B cell (primary cell): ENCODE data around the gene CD8A. TPM values are rescaled to one million over a fixed set of nuclear protein-coding genes. Genes with fewer than 3 reads are reported as not detected.
A peak's percentile ranks its signal among the peaks of the same experiment; 100 is the strongest.

ENCODE experiments used
- ATAC-seq: fragments of 200-7000 bp; cut with Tn5 transposase; one replicate; pipeline ENCODE4 v1.10.0; 2021; ENCODE audit warnings: low read depth, mild to moderate bottlenecking, moderate number of reproducible peaks, moderate library complexity
- CTCF ChIA-PET: fragments of 350-600 bp; sonication (Branson Sonifier 250); formaldehyde crosslinking; loops from one replicate; lab custom pipeline; 2021; ENCODE audit warnings: antibody characterized with exemption, inconsistent platforms; lab: Charles Lee
- POLR2A ChIA-PET: fragments of 350-600 bp; sonication (Branson Sonifier 250); formaldehyde crosslinking; loops from one replicate; lab custom pipeline; 2021; ENCODE audit warnings: antibody characterized with exemption; lab: Charles Lee
- DNase-seq: peaks from one replicate; pipeline ENCODE4 v3.0.0; 2013
- H2AFZ ChIP-seq: 2 replicates; pipeline ENCODE4 v1.6.1; 2012; ENCODE audit warnings: mild to moderate bottlenecking, low read depth, low read length; ENCODE audit not compliant: insufficient read depth, poor library complexity, severe bottlenecking
- H3K27ac ChIP-seq, 2 donors: 1 replicate in 1 of 2; 2 replicates in 1 of 2; pipeline ENCODE4 v1.5.1; 2012 to 2013; ENCODE audit warnings: low read length in 2 of 2, mild to moderate bottlenecking in 2 of 2, moderate library complexity in 1 of 2
- H3K27me3 ChIP-seq, 4 experiments: fragments of 200-600 bp in 1 of 4; sonication (generic) in 1 of 4; replicated peaks in 1 of 4; 1 replicate in 2 of 4; 2 replicates in 2 of 4; pipeline versions ENCODE4 v1.6.1 to v1.7.0; 2013 to 2016; ENCODE audit warnings: low read length in 3 of 4, mild to moderate bottlenecking in 2 of 4, mixed read lengths in 1 of 4, moderate library complexity in 1 of 4; ENCODE audit not compliant: insufficient read depth in 4 of 4, control insufficient read depth in 3 of 4; ENCODE audit errors: control extremely low read depth in 1 of 4
- H3K36me3 ChIP-seq, 2 experiments: replicated peaks in 1 of 2; 1 replicate in 1 of 2; 2 replicates in 1 of 2; pipeline versions ENCODE4 v1.6.1 to v1.7.1; 2013; ENCODE audit warnings: low read length in 1 of 2; ENCODE audit not compliant: insufficient read depth in 2 of 2, control insufficient read depth in 1 of 2; ENCODE audit errors: control extremely low read depth in 1 of 2, extremely low read depth in 1 of 2
- H3K4me1 ChIP-seq, 2 donors: fragments of 200-600 bp in 1 of 2; sonication (generic) in 1 of 2; 1 replicate in 1 of 2; 2 replicates in 1 of 2; pipeline versions ENCODE4 v1.5.1 to v1.6.1; 2013 to 2017; ENCODE audit warnings: low read length in 2 of 2; ENCODE audit not compliant: control insufficient read depth in 2 of 2, insufficient read depth in 2 of 2
- H3K4me2 ChIP-seq: replicated peaks from 2 replicates; pipeline ENCODE3; 2012; ENCODE audit warnings: mild to moderate bottlenecking, low read depth, low read length; ENCODE audit not compliant: poor library complexity, severe bottlenecking
- H3K4me3 ChIP-seq, 5 experiments: fragments of 200-600 bp in 1 of 5; sonication (generic) in 1 of 5; 1 replicate in 3 of 5; 2 replicates in 2 of 5; pipeline versions ENCODE4 v1.5.1 to v1.7.0; 2011 to 2016; ENCODE audit warnings: low read length in 4 of 5, mild to moderate bottlenecking in 4 of 5, low read depth in 2 of 5, control low read depth in 1 of 5, moderate library complexity in 1 of 5; ENCODE audit not compliant: insufficient read depth in 1 of 5; ENCODE audit errors: control extremely low read depth in 1 of 5, extremely low read depth in 1 of 5
- H3K79me2 ChIP-seq: fragments of 200-600 bp; sonication (generic); one replicate; pipeline ENCODE4 v1.6.0; 2016; ENCODE audit warnings: low read length; ENCODE audit not compliant: control insufficient read depth, insufficient read depth
- H3K9ac ChIP-seq: fragments of 200-600 bp; sonication (generic); 2 replicates; pipeline ENCODE4 v1.6.1; 2017; ENCODE audit warnings: mild to moderate bottlenecking, low read length, moderate library complexity
- H3K9me3 ChIP-seq, 3 donors: one replicate each; pipeline versions ENCODE4 v1.6.1 to v1.7.1; 2013; ENCODE audit warnings: low read length in 2 of 3; ENCODE audit not compliant: control insufficient read depth in 2 of 3, insufficient read depth in 1 of 3; ENCODE audit errors: control extremely low read depth in 1 of 3
- H4K20me1 ChIP-seq: 2 replicates; pipeline ENCODE4 v1.6.0; 2012; ENCODE audit warnings: mild to moderate bottlenecking, low read length; ENCODE audit not compliant: insufficient read depth, control insufficient read depth, poor library complexity, severe bottlenecking
- H3K27ac Mint-ChIP-seq: one replicate; pipeline ENCODE4 v1.8.0; 2021; ENCODE audit warnings: mixed read lengths
- H3K27me3 Mint-ChIP-seq: one replicate; pipeline ENCODE4 v1.8.0; 2021; ENCODE audit warnings: mixed read lengths
- H3K4me1 Mint-ChIP-seq: one replicate; pipeline ENCODE4 v1.8.0; 2021; ENCODE audit warnings: mixed read lengths
- H3K4me3 Mint-ChIP-seq: one replicate; pipeline ENCODE4 v1.8.0; 2021; ENCODE audit warnings: mixed read lengths
- H3K9me3 Mint-ChIP-seq: one replicate; pipeline ENCODE4 v1.8.0; 2022; ENCODE audit warnings: mixed read lengths; ENCODE audit not compliant: insufficient read depth
- CTCF ChIP-seq: fragments of 200-600 bp; IDR thresholded peaks from one replicate; pipeline ENCODE4 v1.8.0; 2022; ENCODE audit warnings: antibody characterized with exemption, mild to moderate bottlenecking
- EZH2 ChIP-seq: IDR thresholded peaks from 2 replicates; pipeline ENCODE4 v1.6.1; 2012; ENCODE audit warnings: borderline replicate concordance, low read depth, mild to moderate bottlenecking, moderate library complexity, low read length; ENCODE audit not compliant: insufficient read depth, poor library complexity, severe bottlenecking
- WGBS: methylation state at CpG from one replicate; pipeline ENCODE4 v1.1.5; 2013; ENCODE audit warnings: missing lambda C conversion rate; ENCODE audit not compliant: insufficient coverage; 5-methylcytosine and 5-hydroxymethylcytosine counted together
- intact Hi-C: fragments of 100-400 bp; cut with micrococcal nuclease; formaldehyde crosslinking; loops from one replicate; pipeline ENCODE4 v1.10.0; 2022
- polyA plus RNA-seq: library from polyadenylated mRNA; depleted of rRNA; stranded (reverse); fragments of >200 nt; gene quantifications from 2 replicates; pipeline ENCODE4 v1.2.3, GENCODE V29; 2012
- total RNA-seq, 2 donors: library from RNA; stranded (reverse); fragments of 120-200 nt in 1 of 2; gene quantifications; 1 replicate in 1 of 2; 2 replicates in 1 of 2; pipeline versions ENCODE4 v1.2.3 to v1.2.4, GENCODE V29; 2013 to 2022

The CD8A gene
- total and polyA plus RNA-seq, 2 donors (not counting 1 experiment from before 2014, with no cell fraction given) = 0.49 to 0.76 TPM

GRCh38 chr2:86751778-86752177 lies 38.9 kb downstream of the CD8A start:
- peaks cover 5 to 58% of the 10 kb centered on the region in 2 experiments for H3K36me3 ChIP-seq
- no peak overlapping the region for H3K27ac ChIP-seq
- H3K4me2 ChIP-seq = no peak overlapping the region
- CTCF ChIA-PET = no interaction called here
- H2AFZ ChIP-seq = no peak overlapping the region
- H3K9me3 ChIP-seq = peaks cover 0 to 7% (median 3%) of the 10 kb centered on the region in 3 donors
- Mint-ChIP-seq H3K27ac (no peak overlapping the region), H3K9me3 (peaks cover 5% of the 10 kb centered on the region), H3K4me1 (peaks cover 28% of the 10 kb centered on the region), H3K4me3 (no peak overlapping the region), H3K27me3 (no peaks in the 10 kb centered on the region)
- WGBS = 91% methylated on average over 1 of the region's 1 CpG
- H3K9ac ChIP-seq = no peak overlapping the region
- H3K4me1 ChIP-seq = peaks cover 5 to 9% of the 10 kb centered on the region in 2 donors
- TF ChIP-seq CTCF (no peak), EZH2 (no peak)
- peaks cover 28% of the 10 kb centered on the region for H4K20me1 ChIP-seq
- POLR2A ChIA-PET = no interaction called here
- H3K79me2 ChIP-seq = peaks cover 89% of the 10 kb centered on the region
- ATAC-seq (no peak), DNase-seq (no peak)
- intact Hi-C loops = no loop called here
- no peak overlapping the region for H3K4me3 ChIP-seq
- no peaks in the 10 kb centered on the region for H3K27me3 ChIP-seq

GRCh38 chr2:86750240-86750839 lies 40.4 kb downstream of the CD8A start:
- H3K4me1 ChIP-seq = peaks cover 5 to 12% of the 10 kb centered on the region in 2 donors
- H3K4me3 ChIP-seq = no peak overlapping the region
- POLR2A ChIA-PET = no interaction called here
- WGBS = no CpG with 5 or more reads among the region's 3 CpGs
- H3K9me3 ChIP-seq = peaks cover 0 to 7% (median 3%) of the 10 kb centered on the region in 3 donors
- H3K4me2 ChIP-seq = no peak overlapping the region
- Mint-ChIP-seq H3K27ac (peak overlapping the region; percentile 26), H3K9me3 (peaks cover 5% of the 10 kb centered on the region), H3K4me3 (no peak overlapping the region), H3K27me3 (no peaks in the 10 kb centered on the region), H3K4me1 (peaks cover 40% of the 10 kb centered on the region)
- no peak overlapping the region for H2AFZ ChIP-seq
- CTCF ChIA-PET = no interaction called here
- ATAC-seq = no peak
- no peak overlapping the region for H3K27ac ChIP-seq
- H3K36me3 ChIP-seq = peaks cover 2 to 48% of the 10 kb centered on the region in 2 experiments
- no peak for DNase-seq
- H4K20me1 ChIP-seq = peaks cover 41% of the 10 kb centered on the region
- peaks cover 89% of the 10 kb centered on the region for H3K79me2 ChIP-seq
- TF ChIP-seq CTCF = no peak
- TF ChIP-seq EZH2 = no peak
- H3K27me3 ChIP-seq = no peaks in the 10 kb centered on the region
- H3K9ac ChIP-seq = no peak overlapping the region
- intact Hi-C loops = no loop called here
